Fibroblast of the aortic adventitia (primary cell): ENCODE data around the gene CTNNAL1. TPM values are rescaled to one million over a fixed set of nuclear protein-coding genes. Genes with fewer than 3 reads are reported as not detected.

Experiments used
- DNase-seq: peaks from one replicate; pipeline ENCODE4 v3.0.0-alpha.2; 2010; ENCODE audit warnings: low read depth
- H3K4me3 ChIP-seq: 2 replicates; pipeline ENCODE4 v1.5.1; 2011; ENCODE audit warnings: low read depth, mild to moderate bottlenecking, control low read depth, low read length, moderate library complexity
- total RNA-seq: library from RNA; depleted of rRNA; stranded (reverse); fragments of >200 nt; gene quantifications from 2 replicates; pipeline ENCODE4 v1.2.3, GENCODE V29; 2012; ENCODE audit warnings: low replicate concordance
- TF ChIP-seq, protein P1 (sequence below): IDR thresholded peaks from 2 replicates; pipeline ENCODE4 v1.5.1; 2011; ENCODE audit warnings: mild to moderate bottlenecking, low read length, control low read depth, inconsistent platforms; ENCODE audit not compliant: insufficient read depth

Gene CTNNAL1
- total RNA-seq, 1 donor, result 89.8 TPM

- DNase-seq, result no peak
- TF ChIP-seq, protein P1, sequence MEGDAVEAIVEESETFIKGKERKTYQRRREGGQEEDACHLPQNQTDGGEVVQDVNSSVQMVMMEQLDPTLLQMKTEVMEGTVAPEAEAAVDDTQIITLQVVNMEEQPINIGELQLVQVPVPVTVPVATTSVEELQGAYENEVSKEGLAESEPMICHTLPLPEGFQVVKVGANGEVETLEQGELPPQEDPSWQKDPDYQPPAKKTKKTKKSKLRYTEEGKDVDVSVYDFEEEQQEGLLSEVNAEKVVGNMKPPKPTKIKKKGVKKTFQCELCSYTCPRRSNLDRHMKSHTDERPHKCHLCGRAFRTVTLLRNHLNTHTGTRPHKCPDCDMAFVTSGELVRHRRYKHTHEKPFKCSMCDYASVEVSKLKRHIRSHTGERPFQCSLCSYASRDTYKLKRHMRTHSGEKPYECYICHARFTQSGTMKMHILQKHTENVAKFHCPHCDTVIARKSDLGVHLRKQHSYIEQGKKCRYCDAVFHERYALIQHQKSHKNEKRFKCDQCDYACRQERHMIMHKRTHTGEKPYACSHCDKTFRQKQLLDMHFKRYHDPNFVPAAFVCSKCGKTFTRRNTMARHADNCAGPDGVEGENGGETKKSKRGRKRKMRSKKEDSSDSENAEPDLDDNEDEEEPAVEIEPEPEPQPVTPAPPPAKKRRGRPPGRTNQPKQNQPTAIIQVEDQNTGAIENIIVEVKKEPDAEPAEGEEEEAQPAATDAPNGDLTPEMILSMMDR, result no peak
- H3K4me3 ChIP-seq, result no peak overlapping the region
Measured at GRCh38 chr9:108956022-108956630, 57.2 kb downstream of the CTNNAL1 start.

DNA sequence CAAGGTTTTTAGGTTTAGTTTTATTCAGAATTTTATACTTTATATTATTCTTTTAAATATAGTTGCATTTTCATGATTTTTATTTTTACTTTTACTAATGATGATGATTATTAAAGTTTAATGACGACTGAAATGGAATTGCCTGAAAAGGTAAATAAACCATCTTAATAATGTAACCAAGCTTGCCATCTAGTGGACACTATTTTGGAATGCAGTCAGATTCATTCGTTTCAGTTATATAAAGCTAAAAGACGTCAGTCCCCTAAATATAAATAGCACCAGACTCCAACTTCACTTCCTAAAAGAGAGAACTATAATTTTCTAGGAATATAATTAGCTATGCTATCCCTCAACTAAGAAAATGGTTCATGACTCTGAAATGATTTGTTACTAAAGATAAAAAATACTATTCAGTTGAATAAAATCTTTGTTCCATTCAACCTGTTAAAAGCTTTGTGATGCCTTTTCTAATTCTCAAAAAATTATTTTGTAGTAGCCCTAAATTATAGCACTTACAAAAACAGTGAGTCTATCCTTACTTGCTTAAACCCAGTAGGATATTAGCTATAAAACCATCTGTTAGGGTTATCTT is 59.2 kb downstream of the CTNNAL1 start:
- H3K4me3 ChIP-seq, result no peak overlapping the region
- DNase-seq, result peak; percentile 82
- TF ChIP-seq, protein P1, result peak; percentile 68

DNA sequence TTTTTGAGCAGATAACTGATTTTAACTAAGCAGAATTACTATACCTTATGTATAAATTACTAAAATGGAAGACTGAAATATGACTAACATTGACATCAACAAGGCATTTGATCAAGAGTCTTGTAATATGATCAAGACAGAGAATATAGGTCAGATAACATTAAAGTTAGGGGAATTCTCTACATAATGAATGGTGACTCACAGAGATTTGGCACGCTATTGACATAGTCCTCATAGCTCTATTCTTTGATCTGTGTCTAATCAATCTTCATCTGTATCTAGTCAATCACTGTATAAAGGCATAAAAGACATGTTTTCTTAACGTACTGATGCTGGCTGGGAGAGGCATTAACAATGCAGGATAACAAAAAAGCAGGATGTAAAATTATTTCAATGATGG is 61.7 kb downstream of the CTNNAL1 start:
- TF ChIP-seq, protein P1, result no peak
- no peak overlapping the region for H3K4me3 ChIP-seq
- no peak for DNase-seq

GRCh38 chr9:108950168-108950567 is 63.1 kb downstream of the CTNNAL1 start:
- TF ChIP-seq, protein P1, result no peak
- no peak overlapping the region for H3K4me3 ChIP-seq
- DNase-seq, result no peak

GRCh38 chr9:108939975-108940374 is 73.3 kb downstream of the CTNNAL1 start:
- DNase-seq, result no peak
- TF ChIP-seq, protein P1, result no peak
- H3K4me3 ChIP-seq, result no peak overlapping the region

DNA sequence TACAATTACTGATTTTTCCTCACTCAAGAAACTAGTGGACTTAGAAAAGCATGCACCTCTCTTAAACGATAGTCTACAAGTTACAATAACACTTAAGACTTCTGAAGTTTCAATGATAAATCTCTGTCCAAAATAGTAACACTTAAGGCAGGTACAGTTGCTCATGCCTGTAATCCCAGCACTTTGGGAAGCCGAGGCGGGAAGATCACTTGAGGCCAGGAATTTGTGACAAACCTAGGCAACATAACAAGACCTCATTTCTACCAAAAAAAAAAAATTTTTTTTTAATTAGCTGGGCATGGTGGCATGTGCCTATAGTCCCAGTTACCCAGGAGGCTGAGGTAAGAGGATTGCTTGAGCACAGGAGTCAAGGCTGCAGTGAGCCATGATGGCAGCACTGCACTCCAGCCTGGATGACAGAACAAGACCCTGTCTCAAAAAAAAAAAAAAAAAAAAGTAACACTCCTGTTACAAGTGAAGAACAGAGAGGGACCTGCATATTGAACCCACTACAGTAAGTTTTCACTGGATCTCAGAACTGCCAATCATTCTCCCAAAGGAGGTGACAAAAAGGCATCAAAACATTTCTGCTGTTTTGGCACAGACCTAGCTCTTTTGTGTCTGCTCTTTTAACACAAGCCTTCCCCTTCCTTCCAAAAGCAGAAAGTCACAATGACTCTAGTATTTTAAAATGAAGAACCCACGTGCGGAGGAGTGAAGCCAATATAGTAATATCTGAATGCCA is 75.6 kb downstream of the CTNNAL1 start:
- no peak for DNase-seq
- TF ChIP-seq, protein P1, result no peak
- H3K4me3 ChIP-seq, result no peak overlapping the region
